NCI-H748 treated with DMSO at 0.1 percent for 48 hours (cell line): ENCODE measurements around the gene CCKAR.
"Not testable (repeated sequence)": the region's sequence is repeated elsewhere in the genome, so short reads cannot be mapped to it uniquely, and the experiment has no call there.

Experiments
- DNase-seq: peaks from one replicate; lab custom pipeline; 2025; lab: John Stamatoyannopoulos, UW

Gene CCKAR

GRCh38 chr4:26490111-26490959 lies at the start of gene CCKAR:
Gene CCKAR, minus strand, starts transcription at chr4:26490484. Its CDS starts 217 bp downstream, at chr4:26490267.
- DNase-seq: peak; percentile 67

- DNase-seq: no peak
These were observed 43.4 kb upstream of the CCKAR start for GRCh38 chr4:26533685-26534084.

- no peak for DNase-seq
These were observed 41.3 kb upstream of the CCKAR start for GRCh38 chr4:26531491-26532116.

- DNase-seq: no peak
These were observed 39.8 kb upstream of the CCKAR start for GRCh38 chr4:26530099-26530498.

- no peak for DNase-seq
These were observed 39.2 kb upstream of the CCKAR start for GRCh38 chr4:26529479-26529878.

GRCh38 chr4:26525771-26526150 lies 35.5 kb upstream of the CCKAR start:
- DNase-seq: no peak

GRCh38 chr4:26525136-26525770 lies 35.0 kb upstream of the CCKAR start:
- no peak for DNase-seq

GRCh38 chr4:26524011-26524410 lies 33.7 kb upstream of the CCKAR start:
- DNase-seq: no peak

GRCh38 chr4:26522478-26522877 lies 32.2 kb upstream of the CCKAR start:
- DNase-seq: no peak

GRCh38 chr4:26520728-26521450 lies 30.6 kb upstream of the CCKAR start:
- no peak for DNase-seq

- DNase-seq: no peak
These were observed 25.7 kb upstream of the CCKAR start for GRCh38 chr4:26515936-26516335.

- no peak for DNase-seq
These were observed 20.2 kb upstream of the CCKAR start for GRCh38 chr4:26510334-26510964.

GRCh38 chr4:26509681-26510333 lies 19.5 kb upstream of the CCKAR start:
- no peak for DNase-seq

GRCh38 chr4:26507286-26507685 lies 17.0 kb upstream of the CCKAR start:
- DNase-seq: no peak

- DNase-seq: no peak
These were observed 13.6 kb upstream of the CCKAR start for GRCh38 chr4:26503844-26504243.

- no peak for DNase-seq
These were observed 13.1 kb upstream of the CCKAR start for GRCh38 chr4:26503427-26503826.

GRCh38 chr4:26500565-26500999 lies 10.3 kb upstream of the CCKAR start:
- DNase-seq: not testable (repeated sequence)

- DNase-seq: no peak
These were observed 6.0 kb upstream of the CCKAR start for GRCh38 chr4:26496207-26496783.

GRCh38 chr4:26493461-26493860 lies 3.2 kb upstream of the CCKAR start:
- no peak for DNase-seq

- DNase-seq: no peak
These were observed 1.3 kb upstream of the CCKAR start for GRCh38 chr4:26491449-26492170.
